NK-92 (cell line): ENCODE data around the gene SHISA3.
"Not testable (repeated sequence)": the region's sequence is repeated elsewhere in the genome, so short reads cannot be mapped to it uniquely, and the experiment has no call there.

ENCODE experiments used
- DNase-seq: peaks from one replicate; lab custom pipeline; 2025; ENCODE audit not compliant: unreplicated experiment; lab: John Stamatoyannopoulos, UW

The SHISA3 gene

GRCh38 chr4:42396752-42397634 is at the start of gene SHISA3:
SHISA3 (plus strand) TSS chr4:42397488; CDS start chr4:42398057, 569 bp downstream.
- no peak for DNase-seq

- no peak for DNase-seq
Measured at GRCh38 chr4:42348247-42348646, 49.0 kb upstream of the SHISA3 start.

GRCh38 chr4:42348692-42349091 is 48.6 kb upstream of the SHISA3 start:
- no peak for DNase-seq

DNA sequence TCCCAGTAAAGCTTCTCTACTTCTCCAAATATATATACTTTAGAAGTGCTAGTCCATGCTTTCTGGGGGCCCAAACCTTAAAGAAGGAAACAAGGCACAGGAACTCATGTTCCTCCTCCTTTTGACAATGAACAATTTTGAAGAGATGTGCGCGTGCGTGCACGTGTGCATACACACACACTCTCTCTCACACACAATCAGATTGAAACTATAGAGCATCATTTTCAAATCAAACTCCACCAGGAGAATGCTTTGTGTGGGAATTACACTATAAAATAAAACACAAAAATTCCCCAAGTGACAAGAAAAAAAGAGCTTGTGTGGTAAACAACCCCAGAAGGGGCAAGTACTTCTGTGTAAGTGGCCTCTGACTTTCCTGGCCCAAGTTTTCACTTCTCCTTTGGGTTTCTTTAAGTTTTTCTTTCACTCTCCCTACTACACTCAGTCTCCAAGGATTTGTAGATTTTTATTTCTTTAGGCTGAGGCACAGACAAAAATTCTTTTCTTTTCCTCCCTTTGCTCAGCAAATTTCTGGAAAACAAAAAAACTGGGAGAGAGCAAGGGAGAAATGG is 46.6 kb upstream of the SHISA3 start:
- no peak for DNase-seq

DNA sequence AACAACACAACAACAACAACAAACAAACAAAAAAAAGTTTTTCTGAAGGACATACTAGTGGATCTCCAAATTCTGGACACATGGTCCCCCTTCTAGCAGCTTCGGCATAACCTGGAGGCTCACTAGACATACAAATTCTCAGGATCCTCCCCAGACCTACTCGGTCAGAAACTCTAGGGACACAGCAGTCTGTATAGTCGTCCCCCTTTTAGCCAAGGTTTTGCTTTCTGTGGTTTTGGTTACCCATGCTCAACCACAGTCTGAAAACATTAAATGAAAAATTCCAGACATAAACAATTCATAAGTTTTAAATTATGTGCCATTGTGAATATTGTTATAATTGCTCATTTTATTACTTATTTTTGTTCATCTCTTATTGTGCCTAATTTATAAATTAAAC is 45.2 kb upstream of the SHISA3 start:
- DNase-seq, result no peak

DNA sequence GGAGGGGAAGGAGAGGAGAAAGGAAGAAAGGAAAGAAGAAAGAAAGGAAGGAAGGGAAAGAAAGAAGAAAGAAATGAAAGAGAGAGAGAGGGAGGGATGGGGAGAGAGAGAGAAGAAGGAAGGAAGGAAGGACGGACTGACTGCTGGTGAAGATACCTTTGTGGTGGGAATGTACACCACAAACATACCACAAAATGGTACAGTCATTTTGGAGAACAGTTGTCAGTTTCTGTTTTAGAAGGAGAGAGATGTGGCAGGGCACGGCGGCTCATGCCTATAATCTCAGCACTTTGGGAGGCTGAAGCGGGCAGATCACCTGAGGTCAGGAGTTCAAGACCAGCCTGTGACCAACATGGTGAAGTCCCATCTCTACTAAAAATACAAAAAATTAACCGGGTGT is 40.0 kb upstream of the SHISA3 start:
- DNase-seq, result no peak

GRCh38 chr4:42359711-42360110 is 37.6 kb upstream of the SHISA3 start:
- DNase-seq, result no peak

GRCh38 chr4:42360256-42360669 is 37.0 kb upstream of the SHISA3 start:
- DNase-seq, result no peak

DNA sequence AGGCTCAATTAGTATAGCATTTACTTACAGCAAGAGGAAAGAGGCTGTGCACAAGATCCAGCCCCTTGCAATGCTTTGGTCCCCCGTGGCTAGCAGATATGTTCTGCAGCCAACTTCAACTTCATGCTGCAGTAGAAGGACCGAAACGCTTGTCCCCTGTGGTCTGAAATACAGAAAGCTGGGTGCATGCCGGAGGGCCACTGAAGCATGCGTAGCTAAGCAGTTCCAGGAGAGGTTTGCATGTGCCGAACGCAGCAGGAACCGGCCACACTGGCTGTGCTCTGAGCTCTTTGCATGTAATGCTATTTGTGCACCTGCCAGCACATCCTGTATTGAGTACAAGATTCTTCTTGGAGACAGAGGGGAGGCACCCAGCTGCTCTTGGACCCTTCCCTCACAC is 35.8 kb upstream of the SHISA3 start:
- no peak for DNase-seq

DNA sequence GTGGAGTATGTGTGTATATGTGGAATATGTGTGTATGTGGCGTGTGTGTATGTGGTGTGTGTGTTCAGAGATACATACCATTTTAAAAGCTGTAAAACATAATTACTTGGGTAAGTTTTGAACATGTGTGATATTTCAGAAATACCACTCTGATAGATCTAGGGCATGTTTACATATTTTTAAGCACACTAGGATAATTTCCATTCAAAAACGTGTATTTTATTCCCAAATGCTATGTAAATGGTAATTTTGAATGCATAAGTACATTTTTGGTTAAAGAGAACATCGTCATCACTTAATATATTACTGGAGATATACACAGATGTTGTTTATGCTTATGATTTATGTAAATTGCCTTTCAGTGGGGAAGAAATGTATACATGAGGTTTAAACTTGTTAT is 34.7 kb upstream of the SHISA3 start:
- DNase-seq, result no peak

DNA sequence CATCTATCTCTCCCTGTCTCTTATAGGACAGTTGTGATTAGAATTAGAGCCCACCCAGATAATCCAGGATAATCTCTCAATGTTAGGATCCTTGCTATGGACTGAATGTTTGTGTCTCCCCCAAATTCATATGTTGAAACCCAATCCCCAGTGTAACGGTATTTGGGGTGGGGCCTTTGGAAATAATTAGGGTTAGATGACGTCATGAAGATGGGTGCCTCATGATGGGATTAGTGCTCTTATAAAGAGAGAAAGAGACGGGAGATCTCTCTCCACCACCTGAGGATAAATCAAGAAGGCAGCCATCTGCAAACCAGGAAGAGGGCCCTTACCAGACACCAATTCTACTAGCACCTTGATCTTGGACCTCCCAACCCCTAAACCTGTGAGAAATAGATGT is 33.7 kb upstream of the SHISA3 start:
- DNase-seq, result no peak

GRCh38 chr4:42364266-42365053 is 32.8 kb upstream of the SHISA3 start:
- DNase-seq, result no peak

GRCh38 chr4:42366959-42367358 is 30.3 kb upstream of the SHISA3 start:
- DNase-seq, result no peak

GRCh38 chr4:42369489-42369888 is 27.8 kb upstream of the SHISA3 start:
- no peak for DNase-seq

DNA sequence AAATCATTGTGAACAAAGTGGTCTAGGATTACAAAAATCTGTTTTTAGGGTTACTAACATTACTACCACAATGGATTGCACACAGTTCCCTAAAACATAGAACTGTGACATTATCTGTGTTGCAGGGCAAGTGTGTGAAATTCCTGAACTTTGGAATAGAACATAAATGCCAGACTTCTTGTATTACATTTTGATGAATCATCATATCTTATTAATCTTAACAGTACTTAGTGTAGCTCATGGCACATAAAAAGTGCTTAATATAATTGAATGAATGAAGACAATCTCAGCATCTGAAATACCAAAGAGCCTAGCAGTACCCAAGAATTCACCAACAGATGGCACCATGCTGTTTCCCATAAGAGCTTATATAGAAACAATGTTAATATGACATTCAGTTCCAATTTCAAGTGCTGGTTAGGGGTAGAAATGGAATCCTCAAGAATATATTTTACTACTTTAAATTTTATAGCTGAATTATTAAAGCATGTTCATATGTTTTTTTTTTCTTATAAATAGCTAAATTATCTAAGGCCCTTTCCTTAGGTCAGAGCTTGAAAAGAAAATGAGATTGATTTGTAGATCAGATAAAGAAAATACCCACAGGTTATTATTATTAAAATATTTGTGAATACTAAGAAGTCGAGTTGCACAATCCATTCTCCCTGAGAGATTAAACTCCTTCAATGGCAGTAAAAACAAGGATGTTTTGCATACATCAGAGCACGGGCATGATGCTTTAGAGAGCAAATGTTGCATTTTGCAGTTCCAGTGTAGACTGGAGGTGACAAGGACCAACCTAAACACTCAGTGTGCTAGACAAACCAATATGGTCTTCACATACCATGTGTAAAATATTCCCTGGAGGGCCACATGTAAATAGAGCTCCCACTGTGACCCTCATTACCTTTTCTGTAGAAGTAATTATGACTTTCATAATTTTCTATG is 25.7 kb upstream of the SHISA3 start:
- no peak for DNase-seq

GRCh38 chr4:42372303-42372702 is 25.0 kb upstream of the SHISA3 start:
- DNase-seq, result not testable (repeated sequence)

DNA sequence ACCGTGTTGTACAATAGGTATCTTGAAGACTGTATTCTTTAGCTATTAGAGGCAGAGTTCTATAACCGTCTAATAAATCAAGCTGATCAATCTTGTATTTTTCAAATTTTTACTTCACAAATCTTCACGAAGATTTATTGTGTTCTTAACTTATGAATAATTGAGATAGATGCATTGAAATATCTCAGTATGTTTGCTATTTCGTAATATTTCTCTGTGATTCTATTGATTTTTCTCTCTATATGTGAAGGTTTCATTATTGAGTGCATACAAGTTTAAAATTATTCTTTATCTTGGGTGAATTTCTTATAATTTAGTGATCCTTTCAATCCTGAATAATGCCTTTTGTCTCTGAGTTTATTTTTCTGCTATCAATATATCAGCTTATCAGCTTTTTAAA is 19.8 kb upstream of the SHISA3 start:
- no peak for DNase-seq

- no peak for DNase-seq
Measured at GRCh38 chr4:42381666-42382065, 15.6 kb upstream of the SHISA3 start.

- DNase-seq, result no peak
Measured at GRCh38 chr4:42385516-42385915, 11.8 kb upstream of the SHISA3 start.

GRCh38 chr4:42390622-42391354 is 6.5 kb upstream of the SHISA3 start:
- DNase-seq, result no peak
